ENCODE results near the gene ZBTB3. TPM values are rescaled to one million over a fixed set of nuclear protein-coding genes. Genes with fewer than 3 reads are reported as not detected.

ZBTB3 gene
- total and polyA plus RNA-seq, 9 of the 15 experiments (the other 6 are each of a cell fraction or from before 2014, with no cell fraction given): 1.9 to 10.0 (median 4.9) TPM

- no peak for TF ChIP-seq ZNF609 (CRISPR knock-in tag; IDR thresholded peaks at IDR 0.05; ENCODE audit: borderline replicate concordance)
These were observed 26.6 kb downstream of the ZBTB3 start, which contains the start of gene HNRNPUL2 (continued) for GRCh38 chr11:62727165-62727871.

- Histone ChIP-seq H3K9me3 (replicated peaks; ENCODE audit: control insufficient read depth, insufficient read depth, low read depth, low read length) (no peaks in the 10 kb centered on the region), H3K4me2 (ENCODE audit: insufficient read depth, low read length) (peak overlapping the region; percentile 100; the same call in 1 of the 2 replicates), H3K9ac (ENCODE audit: insufficient read depth in 1 of 2, low read depth in 2 of 2, low read length in 2 of 2) (peak overlapping the region; percentile 98 to 100), H3K4me1 (replicated peaks in 1 of 2; ENCODE audit: control insufficient read depth in 2 of 2, insufficient read depth in 2 of 2, low read length in 2 of 2) (peaks cover 13 to 19% of the 10 kb centered on the region in 2 experiments; a peak in 4 of 5 replicates), H3K9me1 (ENCODE audit: control insufficient read depth, insufficient read depth, low read length) (no peaks in the 10 kb centered on the region), H3K27me3 (ENCODE audit: control insufficient read depth in 2 of 2, insufficient read depth in 2 of 2, low read length in 2 of 2) (no peaks in the 10 kb centered on the region), H3K36me3 (ENCODE audit: control insufficient read depth, insufficient read depth, low read length) (peaks cover 56% of the 10 kb centered on the region), H3K4me3 (peak overlapping the region; percentile 90), H2AFZ (ENCODE audit: low read depth, low read length) (peak overlapping the region; percentile 42; the same call in 1 of the 2 replicates), H4K20me1 (replicated peaks; ENCODE audit: control insufficient read depth, insufficient read depth, low read length) (peaks cover 6% of the 10 kb centered on the region; the same call in 1 of the 2 replicates), H3K27ac (ENCODE audit: extremely low read depth, low read depth, low read length) (peak overlapping the region; percentile 99), H3K79me2 (ENCODE audit: control insufficient read depth, insufficient read depth, low read length) (peaks cover 80% of the 10 kb centered on the region)
- no TSS peak for BruUV-seq (replicated peaks)
- in situ Hi-C loops (cut with MboI) (no loop called here), intact Hi-C loops (cut with micrococcal nuclease) (loop anchor here (1.0 to 10.0 kb wide), 7 partner anchors 20 to 135 kb away; partner anchors contain the start of genes BSCL2, GNG3, POLR2G and TMEM179B)
- DNase-seq (ENCODE audit: extremely low read depth in 1 of 4, low spot score in 3 of 4) (peak in 1 of 4 experiments; percentile 73), FAIRE-seq (no peak), ATAC-seq (peak; percentile 45; the same call in 2 of the 3 replicates)
- ChIA-PET POLR2A (interaction anchor here (0.5 to 4.5 kb wide), 23 partner anchors 9 to 180 kb away, joined by 3 to 31 read pairs (median 5); partner anchors contain the start of genes AHNAK, BSCL2, C11orf98 and CSKMT), CTCF (ENCODE audit: low intra/inter-chr PET ratio) (interaction anchor here (0.7 kb wide), 1 partner anchor 35 kb away, joined by 3 read pairs; the partner anchor contains the start of gene POLR2G)
- 0% methylated on average over 3 of the region's 37 CpGs for WGBS (ENCODE audit: insufficient coverage, low coverage, missing lambda C conversion rate)
- TF ChIP-seq CBX2 (IDR thresholded peaks at IDR 0.05; ENCODE audit: insufficient read depth, low read length, poor library complexity, severe bottlenecking): no peak
- TF ChIP-seq ZNF263 (CRISPR knock-in tag; IDR thresholded peaks at IDR 0.05; ENCODE audit: borderline replicate concordance): peak; percentile 11; the same call in 1 of the 2 replicates
- peak; percentile 48 to 83; a peak in 3 of 4 replicates for TF ChIP-seq UBTF (IDR thresholded peaks at IDR 0.05; ENCODE audit: borderline replicate concordance in 1 of 2, low read depth in 2 of 2, low read length in 2 of 2)
- TF ChIP-seq NONO (IDR thresholded peaks at IDR 0.05; ENCODE audit: low read depth in 2 of 2, low read length in 1 of 2): peak in 1 of 2 experiments; percentile 60; a peak in 1 of 4 replicates
- peak; percentile 72 for TF ChIP-seq SAP30 (IDR thresholded peaks at IDR 0.05; ENCODE audit: borderline replicate concordance, insufficient read depth, low read depth, low read length, poor library complexity, severe bottlenecking)
- TF ChIP-seq POU5F1 (IDR thresholded peaks at IDR 0.05; ENCODE audit: borderline replicate concordance, low read depth, low read length, partially characterized antibody): no peak
- TF ChIP-seq ZBTB26 (CRISPR knock-in tag; IDR thresholded peaks at IDR 0.05): no peak
These were observed 27.1 kb downstream of the ZBTB3 start for GRCh38 chr11:62726915-62727164.

Measured in K562 (cell line).